ENCODE data around the gene SDK2.

Gene SDK2

DNA sequence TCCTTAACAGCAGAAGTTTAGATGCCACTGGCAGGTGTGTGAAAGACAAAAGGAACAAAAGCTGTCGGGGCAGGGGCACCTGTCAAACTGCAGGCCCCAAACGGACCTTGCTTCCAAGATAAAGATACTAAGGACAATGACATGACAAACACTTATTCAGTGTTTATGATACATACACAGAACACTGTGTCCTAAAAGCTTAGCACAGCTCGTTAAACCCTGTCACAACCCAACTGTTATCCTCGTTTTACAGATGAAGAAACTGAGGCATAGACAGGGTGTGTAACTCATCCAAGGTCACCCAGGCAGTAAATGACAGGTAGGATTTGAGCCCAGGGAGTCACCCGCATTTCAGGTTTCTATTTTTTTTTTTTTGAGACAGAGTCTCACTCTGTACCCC, 9.6 kb downstream of the SDK2 start:
- no peak for DNase-seq (ENCODE audit: low read depth in 1 of 2, low spot score in 1 of 2)

DNA sequence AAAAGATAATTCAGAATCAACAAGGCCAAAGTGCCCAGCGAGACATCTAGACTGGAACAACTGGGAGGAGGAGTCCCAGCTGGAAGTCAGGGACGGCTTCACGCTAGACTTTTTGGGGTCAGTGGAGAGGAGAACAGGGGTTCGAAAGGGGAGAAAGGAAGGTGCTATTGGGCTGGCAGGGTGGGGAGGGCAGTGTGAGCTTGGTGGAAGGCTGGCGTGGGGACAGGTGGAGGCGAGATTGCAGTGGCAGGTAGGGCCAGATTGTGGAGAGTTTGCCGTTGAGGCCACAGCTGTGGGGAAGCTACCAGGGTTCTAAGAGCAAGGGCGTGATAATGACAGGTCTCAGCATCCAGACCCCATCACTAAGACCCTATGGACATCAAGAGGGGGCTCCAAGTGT, 10.5 kb downstream of the SDK2 start:
- no peak for DNase-seq (ENCODE audit: low read depth in 1 of 2, low spot score in 1 of 2)

DNA sequence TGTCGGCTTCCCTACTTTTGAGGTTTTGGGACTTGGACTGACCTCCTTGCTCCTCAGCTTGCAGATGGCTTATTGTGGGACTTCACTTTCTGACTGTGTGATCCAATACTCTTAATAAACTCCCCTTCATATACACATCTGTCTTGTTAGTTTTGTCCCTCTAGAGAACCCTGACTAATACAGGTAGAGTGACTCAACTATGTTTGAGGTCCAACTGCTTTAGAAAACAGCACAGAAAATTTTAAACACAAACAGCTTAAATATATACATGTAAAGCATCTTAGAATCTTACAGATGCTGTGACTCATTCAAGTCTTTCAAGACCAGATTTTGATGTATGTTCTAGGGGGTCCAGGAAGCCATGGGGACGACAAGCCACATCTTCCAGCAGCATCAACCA, 11.7 kb downstream of the SDK2 start:
- DNase-seq (ENCODE audit: low read depth in 1 of 2, low spot score in 1 of 2): no peak

DNA sequence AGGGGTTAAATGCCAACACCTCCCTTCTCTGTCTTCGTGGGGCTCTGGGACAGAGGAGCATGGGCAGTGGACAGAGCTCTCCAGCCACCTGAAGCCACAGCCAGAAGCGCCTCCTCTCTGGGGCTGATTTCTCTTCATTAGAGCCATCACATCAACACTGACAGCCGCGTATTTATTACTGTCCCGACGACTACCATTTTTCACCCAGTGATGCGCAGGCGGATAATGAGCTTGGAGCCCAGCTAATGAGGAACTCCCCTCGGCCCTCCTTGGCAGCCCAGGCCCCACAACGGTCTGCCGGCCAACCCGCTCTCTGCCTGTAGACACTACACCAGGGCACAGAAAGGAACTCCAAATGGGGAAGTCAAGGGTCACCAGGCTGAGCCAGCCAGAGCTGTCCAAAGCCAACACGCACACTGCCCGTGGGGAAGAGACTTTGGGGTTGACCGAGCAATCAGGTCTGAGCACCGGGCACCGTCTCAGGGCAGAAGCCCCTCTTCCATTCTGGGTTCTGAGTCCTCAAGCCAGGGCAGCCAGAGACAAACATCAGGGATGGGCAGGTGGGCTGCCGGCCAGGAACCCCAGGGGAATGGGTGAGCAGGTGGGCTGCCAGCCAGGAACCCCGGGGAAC, 13.2 kb downstream of the SDK2 start:
- no peak for DNase-seq (ENCODE audit: low read depth in 1 of 2, low spot score in 1 of 2)

DNA sequence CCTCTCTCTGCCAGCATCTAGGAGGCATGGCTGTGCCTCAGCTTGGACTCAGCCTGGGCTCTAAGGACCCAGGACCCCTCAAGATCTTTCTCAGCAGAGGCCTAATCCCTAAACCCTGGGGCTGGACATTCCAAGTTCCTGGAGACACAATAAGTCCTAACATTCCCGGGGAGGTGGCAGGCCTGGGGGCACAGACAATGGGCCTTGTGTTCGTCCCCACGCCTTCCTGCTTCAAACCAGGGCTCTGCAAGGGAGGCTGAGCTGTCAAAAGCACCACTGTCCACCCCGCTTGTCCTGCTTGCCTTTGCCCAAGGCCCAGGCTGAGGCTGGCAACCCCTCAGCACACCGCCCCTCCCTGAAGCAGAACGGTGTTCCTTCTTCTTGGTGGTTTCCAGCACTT, 13.7 kb downstream of the SDK2 start:
- DNase-seq (ENCODE audit: low read depth in 1 of 2, low spot score in 1 of 2): no peak

DNA sequence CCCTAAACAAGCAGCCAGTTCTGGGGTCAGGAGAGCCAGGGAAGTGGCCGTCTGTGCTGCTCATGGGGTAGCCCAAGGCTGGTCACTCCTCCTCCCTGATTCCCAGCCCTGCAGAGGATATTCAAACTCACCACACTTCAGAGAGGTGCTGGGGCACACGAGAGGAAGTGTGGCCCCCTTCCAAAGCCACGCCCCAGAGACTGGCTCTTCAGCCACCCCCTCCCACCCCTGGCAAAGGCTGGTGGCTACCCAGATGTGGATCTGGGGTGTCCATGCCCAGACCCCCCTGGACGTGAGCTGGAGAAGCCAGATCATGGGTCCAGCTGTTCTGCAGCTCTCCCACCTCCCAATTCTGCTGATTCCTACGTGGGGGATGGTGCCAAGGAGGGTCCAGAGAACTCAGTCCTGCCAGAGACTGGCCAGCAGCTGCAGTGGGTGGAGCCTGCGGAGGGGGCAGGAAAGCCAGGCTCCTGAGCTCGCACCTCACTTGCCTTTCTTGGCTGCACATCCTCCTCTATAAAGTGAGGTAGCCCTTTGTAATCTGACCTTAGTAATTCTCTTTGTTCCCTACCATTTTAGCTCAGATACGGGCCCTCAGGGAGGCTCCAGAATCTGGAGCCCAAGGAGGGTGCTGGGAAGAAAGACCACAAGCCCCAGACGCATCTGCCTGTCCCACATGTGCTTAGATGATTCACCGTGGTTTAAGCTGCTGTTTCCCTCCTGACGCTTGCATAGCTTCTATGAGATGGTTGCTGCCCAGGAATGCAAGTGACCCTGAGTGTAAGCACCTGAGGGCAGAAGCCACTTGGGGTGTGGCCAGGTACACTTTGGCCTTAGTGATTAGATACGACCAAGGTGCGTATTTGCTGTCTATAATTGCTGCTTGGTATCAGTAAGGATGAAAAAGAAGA, 15.3 kb downstream of the SDK2 start:
- DNase-seq (ENCODE audit: low read depth in 1 of 2, low spot score in 1 of 2): no peak

DNA sequence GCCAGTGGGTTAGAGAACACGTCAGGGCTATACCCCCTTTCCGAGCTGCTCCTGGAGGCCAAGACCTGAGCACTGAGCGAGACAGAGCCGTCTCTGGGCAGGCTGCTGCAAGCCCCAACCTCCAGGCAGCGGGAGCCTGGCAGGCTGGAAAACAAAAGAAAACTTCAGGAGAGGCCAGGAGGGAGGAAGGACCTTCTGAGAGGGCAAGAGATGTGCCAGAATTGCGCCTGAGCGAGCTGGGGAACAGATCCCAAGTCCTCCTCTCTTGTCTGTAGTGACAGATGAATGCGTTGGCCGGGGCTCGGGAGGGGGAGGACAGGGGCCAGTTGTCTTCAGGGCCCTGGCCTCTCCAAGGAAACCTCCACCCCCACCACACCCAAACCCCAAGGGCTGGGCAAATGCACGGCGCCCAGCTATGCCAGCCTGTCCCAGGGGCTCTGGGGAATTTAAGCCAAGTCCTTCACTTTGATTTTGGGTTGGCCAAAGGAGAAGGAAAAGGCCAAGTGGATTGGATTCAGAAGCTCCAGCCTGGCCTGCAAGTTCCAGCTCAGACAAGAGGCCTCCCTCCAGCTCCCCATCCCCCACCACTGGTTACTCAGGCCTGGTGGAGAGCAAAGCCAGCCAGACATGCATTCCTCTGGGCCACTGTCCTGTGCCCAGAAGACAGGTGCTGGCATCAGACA, 18.1 kb downstream of the SDK2 start:
- no peak for DNase-seq (ENCODE audit: low read depth in 1 of 2, low spot score in 1 of 2)

DNA sequence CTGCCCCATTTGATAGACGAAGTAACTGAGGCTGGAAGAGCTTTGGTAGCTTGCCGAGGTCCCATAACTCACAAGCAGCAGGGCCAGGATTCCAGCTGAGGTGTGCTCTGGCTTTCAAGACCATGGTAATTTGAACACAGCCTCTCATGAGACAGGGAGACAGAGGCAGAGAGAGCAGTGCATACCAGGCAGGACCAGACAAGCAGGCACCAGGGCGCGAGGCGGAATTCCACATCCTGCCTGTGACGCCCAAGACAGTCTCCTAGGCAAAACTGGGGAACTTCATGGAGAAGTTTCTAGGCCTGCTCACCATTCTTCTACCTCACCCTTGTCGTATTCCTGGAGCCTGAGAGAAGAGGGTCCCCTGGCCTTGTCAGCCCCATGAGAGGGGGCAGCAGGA, 19.2 kb downstream of the SDK2 start:
- no peak for DNase-seq (ENCODE audit: low read depth in 1 of 2, low spot score in 1 of 2)

DNA sequence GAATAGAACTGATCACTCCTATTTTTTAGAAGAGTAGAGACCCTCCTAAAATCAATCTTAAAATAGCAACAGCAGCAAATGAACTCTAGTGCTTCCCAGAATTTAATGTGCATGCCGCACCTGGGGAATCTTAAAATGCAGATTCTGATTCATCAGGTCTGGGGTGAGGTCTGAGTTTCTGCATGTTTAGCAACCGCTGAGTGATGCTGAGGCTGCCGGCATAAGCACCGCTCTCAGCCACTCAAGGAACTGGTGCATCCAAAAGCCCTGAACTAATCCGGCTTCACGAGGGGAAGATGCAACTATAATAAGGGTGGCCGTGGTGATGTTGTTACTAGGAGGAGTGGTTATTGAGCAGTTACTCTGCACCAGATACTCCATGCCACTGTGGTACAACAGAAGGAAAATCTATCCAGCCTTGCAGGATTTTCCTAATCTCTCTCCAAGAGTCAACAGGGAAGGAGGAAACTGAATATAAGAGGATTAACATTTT, 19.7 kb downstream of the SDK2 start:
- no peak for DNase-seq (ENCODE audit: low read depth in 1 of 2, low spot score in 1 of 2)

DNA sequence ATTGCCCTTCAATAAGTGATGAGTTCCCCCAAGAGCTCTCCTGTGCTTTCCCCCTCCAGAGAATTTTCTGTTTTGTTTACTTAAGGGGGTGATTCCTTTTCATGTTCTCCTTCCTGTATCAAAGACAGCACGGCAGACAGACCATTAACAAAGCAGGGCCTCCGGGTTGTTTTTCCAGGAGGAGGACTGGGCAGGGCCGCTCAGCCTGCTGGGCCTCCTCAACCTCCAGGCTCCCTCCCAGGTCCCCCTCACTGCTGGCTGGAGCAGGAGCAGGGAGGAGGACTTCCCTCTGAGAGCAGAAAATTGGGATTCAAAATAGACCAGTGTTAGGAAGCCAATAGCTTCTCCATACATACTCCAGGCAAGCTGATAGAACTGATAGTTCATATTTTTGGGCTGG, 20.4 kb downstream of the SDK2 start:
- no peak for DNase-seq (ENCODE audit: low read depth in 1 of 2, low spot score in 1 of 2)

DNA sequence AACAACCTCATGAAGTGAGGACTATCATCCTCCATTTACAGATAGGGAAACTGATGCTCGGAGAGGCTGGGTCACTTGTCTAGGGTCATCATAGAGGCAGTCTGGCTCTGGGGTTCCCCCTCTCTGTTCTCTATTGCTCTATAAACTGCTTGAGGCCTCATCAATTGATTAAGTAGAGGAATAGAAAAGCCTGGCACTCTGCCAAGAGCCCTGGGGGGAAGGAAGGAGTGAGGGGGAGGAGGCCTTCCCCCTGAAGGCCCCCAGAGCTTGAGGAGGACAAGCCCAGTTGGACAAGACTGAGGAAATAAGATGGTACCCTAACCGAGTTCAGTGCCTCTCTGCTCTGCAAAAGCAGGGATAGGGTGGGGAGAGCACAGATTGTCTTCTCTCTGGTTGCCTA, 21.0 kb downstream of the SDK2 start:
- DNase-seq (ENCODE audit: low read depth in 1 of 2, low spot score in 1 of 2): no peak

DNA sequence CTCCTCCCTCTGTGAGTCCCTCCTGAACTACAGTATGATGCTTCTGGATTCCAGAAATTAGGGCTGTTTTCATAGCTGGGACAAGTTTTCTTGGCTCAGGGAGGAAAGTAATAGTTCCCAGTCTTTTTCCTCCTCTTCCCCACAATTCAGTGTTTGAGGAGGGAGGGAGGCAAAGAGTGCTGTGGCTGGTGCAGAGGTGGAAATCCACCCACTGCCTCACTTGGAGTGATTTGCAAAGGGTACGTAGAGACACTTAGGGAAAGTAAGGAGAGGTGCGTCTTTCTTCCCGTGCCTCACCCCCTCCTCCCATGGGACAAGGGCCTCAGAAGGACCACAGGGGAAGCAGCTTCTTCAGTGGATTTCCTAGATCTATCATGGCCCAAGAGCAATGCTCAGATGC, 21.9 kb downstream of the SDK2 start:
- DNase-seq (ENCODE audit: low read depth in 1 of 2, low spot score in 1 of 2): no peak

DNA sequence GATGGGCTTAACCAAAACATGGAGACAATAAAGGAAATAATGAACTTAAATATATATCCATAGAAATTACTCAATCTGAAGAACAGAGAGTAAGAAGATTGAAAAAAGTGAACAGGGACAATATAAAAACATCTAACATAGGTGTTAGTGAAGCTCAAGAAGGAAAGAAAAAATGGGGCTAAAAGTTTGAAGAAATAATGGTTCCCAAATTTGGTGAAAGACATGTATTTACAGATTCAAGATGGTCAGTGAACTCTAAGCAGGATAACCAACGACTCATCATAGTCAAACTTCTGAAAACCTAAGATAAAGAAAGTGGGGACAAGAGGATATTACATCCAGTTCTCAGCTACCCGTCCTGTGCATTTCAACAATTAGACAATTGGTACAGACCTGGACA, 22.6 kb downstream of the SDK2 start:
- no peak for DNase-seq (ENCODE audit: low read depth in 1 of 2, low spot score in 1 of 2)

DNA sequence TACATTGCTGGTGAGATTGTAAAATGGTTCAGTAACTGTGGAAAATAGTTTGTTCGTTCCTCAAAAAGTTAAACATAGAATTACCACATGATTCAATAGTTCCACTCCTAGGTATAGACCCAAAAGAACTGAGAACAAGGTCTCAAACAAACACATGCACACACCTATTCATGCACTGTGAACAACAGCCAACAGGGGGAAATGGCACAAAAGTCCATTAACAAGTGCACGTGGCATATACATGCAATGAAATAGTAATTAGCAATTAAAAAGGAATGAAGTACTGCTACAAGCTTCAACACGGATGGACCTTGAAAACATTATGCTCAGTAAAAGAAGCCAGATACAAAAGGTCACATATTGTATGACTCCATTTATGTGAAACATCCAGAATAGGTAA, 23.8 kb downstream of the SDK2 start:
- no peak for DNase-seq (ENCODE audit: low read depth in 1 of 2, low spot score in 1 of 2)

DNA sequence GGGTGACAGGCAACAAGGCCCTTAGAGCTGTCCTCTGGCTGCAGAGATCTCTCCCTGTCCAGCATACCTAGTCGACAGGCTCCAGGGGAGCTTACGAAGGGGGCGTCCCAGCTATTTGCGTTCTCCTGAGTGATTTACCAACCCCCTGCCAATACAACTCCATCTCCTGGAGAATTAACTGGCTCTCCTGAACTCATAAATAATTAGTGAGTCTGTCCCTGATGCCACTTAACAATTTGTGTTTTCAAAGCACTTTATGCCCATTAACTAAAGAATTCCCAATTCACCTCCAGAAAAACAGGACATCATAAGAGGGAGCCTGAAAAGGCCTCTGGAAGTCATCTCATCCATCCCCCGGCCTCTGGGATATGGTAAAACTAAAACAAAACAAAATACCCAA, 26.7 kb downstream of the SDK2 start:
- DNase-seq (ENCODE audit: low read depth in 1 of 2, low spot score in 1 of 2): no peak

DNA sequence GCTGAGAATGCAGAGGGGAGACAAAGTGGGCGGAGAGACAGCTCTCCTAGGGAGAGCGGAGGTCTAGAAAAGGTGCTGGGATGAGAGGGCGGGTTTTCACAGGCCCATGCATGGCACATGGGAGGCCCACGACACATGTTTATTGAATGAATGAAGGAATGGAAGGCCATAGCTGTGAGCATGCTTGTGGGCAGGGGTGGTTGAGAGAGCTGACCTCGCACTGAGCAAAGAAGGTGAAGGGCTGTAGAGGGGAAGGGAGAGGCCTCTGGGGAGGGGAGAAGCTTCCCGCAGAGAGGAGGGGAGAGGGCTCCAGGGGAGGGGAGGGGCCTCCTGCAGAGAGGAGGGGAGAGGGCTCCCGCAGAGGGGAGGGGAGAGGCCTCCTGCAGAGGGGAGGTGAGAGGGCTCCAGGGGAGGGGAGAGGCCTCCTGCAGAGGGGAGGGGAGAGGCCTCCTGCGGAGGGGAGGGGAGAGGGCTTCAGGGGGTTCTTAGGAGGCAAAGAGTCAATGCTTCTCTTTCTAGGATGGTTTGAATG, 27.3 kb downstream of the SDK2 start:
- DNase-seq (ENCODE audit: low read depth in 1 of 2, low spot score in 1 of 2): no peak

DNA sequence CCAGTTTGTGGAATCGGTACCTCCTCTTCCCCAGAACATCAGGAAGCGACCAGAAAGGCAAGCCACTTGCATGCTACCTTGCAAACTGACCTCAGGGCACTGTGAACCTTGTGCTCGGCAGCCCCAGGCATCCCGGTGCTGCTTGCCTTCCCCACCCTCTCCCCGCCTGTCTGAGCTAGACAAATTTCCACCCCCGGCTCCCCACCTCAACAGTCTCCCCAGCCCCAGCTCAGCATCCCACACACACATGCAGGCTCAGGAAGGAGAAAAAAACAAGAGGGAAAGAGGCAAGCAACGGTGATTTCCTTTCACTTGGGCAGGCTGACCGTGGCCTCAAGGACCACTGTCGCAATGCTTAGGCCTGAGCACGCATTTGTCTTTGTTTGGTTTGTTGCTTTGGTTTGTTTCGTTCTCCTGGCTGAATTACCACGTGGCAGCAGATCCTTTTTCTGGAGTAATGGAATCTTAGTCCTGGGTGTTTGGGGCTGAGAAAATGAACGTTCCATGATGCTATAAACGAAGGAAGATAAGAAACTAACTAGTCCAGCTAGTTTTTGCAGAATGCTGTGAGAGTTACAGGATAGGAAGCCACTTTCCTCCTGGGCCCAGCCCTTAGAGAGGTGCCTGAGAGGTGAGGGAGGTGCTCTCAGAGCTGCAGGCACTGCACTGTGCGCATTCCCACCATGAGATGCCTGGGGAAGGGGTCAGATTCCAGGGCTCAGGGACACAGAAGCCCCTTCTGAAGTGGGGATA, 27.9 kb downstream of the SDK2 start:
- DNase-seq (ENCODE audit: low read depth in 1 of 2, low spot score in 1 of 2): no peak

DNA sequence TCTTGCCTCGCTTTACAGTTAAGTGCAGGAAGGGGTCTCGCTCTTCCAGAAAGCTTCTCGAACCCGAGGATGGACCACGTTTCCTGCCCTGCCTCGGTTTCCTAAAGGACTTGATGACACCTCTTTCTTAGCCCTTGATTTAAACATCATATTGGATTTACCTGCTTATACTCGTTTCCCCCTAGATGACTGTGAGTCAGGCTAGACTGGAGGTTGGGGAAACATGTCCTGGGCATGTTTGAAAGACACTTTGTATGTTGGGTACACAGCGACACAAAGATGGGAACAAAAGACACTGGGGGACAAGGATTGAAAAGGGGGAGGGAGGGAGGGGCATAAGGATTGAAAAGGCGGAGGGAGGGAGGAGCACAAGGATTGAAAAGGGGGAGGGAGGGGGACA, 30.0 kb downstream of the SDK2 start:
- DNase-seq (ENCODE audit: low read depth in 1 of 2, low spot score in 1 of 2): no peak

DNA sequence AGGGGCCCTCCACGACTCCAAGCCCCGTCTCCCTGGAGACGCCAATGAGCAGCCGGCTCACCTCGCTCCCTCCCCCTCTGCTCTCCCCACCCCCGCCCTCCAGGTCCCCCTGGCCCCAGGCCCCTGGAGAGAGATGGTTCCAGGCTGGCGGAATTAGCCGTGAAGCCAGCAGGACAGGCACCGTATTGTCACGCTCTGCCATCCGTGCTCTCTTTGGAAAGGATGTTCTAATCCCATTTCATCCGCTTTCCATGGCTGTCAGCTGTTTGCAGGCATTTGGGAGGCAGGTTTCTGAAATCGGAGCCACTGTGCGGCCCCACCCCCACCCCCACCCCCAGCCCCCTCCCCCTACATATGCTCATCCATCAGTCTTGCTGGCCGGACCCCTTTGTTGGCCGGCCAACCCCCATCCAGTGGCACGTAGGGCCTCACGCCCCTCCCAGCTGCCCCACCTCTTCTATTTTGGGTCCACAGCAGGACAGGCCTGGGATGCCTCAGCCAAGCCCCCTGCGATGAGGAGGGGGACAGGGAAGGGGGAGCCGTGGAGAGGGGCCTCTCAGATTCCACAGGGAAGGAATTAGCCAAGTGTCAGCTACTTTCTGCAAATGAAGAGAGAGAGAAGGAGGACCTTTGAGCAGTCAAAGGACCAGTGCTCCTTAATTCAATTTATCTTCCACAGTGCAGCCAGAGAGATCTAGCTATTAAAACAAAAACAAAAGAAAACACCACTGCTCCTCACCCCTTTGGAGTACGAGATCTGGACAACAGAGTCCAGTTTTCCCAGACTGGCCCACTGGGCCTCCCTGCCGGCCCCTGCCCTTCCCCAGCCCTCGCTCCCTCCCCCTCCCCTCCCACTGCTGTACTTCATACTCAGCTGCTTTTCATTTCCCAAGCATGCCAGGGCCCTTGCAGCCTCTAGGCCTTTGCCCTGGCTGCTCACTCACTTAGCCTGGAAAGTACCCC, 30.7 kb downstream of the SDK2 start:
- no peak for DNase-seq (ENCODE audit: low read depth in 1 of 2, low spot score in 1 of 2)

DNA sequence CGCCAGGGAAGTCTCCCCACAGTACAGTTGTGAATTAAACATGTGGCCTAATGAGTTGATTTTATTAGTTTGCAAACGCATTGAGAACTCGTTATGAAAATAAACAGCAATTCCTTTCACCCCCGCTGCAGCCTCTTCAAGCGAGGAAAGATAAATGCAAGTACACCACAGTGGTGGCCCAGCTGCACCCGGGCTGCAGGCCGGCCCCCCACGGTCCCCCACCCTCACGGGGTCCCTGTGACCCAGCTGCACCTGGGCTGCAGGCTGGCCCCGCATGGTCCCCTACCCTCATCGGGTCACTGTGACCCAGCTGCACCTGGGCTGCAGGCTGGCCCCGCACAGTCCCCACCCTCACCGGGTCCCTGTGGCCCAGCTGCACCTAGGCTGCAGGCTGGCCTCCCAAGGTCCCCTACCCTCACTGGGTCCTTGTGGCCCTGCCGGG, 32.2 kb downstream of the SDK2 start:
- DNase-seq (ENCODE audit: low read depth in 1 of 2, low spot score in 1 of 2): no peak

All from activated T-helper 1 cell treated with anti-CD3 and anti-CD28 coated beads, Interleukin-2, amount 50 U/mL, for 16 hours (primary cell).